GM12878 (cell line): Measurements from ENCODE around the gene EXOC7. TPM values are rescaled to one million over a fixed set of nuclear protein-coding genes. Genes with fewer than 3 reads are reported as not detected.

Experiments
- ATAC-seq: fragments of 200-7000 bp; cut with Tn5 transposase; 3 replicates; pipeline ENCODE4 v1.9.1; 2020; ENCODE audit warnings: mild to moderate bottlenecking, moderate library complexity
- BruUV-seq: library from RNA; stranded (reverse); fragments of 400-500 nt; replicated peaks from 2 replicates; lab custom pipeline; 2021; lab: Mats Ljungman, UMichigan
- CTCF ChIA-PET: fragments of 300-600 bp; sonication (Branson Sonifier 250); formaldehyde crosslinking; extraction: SDS; loops from one replicate; lab custom pipeline; 2021; ENCODE audit warnings: inconsistent platforms; lab: Yijun Ruan, JAX
- POLR2A ChIA-PET: fragments of 350-600 bp; formaldehyde crosslinking; extraction: SDS; loops from one replicate; lab custom pipeline; 2021; ENCODE audit warnings: inconsistent platforms; lab: Charles Lee
- RAD21 ChIA-PET: fragments of 300-600 bp; sonication (Branson Sonifier 250); formaldehyde crosslinking; loops from one replicate; lab custom pipeline; 2023; ENCODE audit warnings: antibody characterized with exemption; ENCODE audit not compliant: unreplicated experiment; lab: Charles Lee
- SMC1A ChIA-PET: fragments of 300-600 bp; sonication (Branson Sonifier 250); formaldehyde crosslinking; loops from one replicate; lab custom pipeline; 2023; ENCODE audit not compliant: unreplicated experiment, uncharacterized antibody; lab: Charles Lee
- DNase-seq: peaks from one replicate; pipeline ENCODE4 v3.0.0-alpha.2; 2011; ENCODE audit warnings: low read depth, low spot score
- FAIRE-seq: peaks from 3 replicates; lab custom pipeline; 2011; peaks lifted over from hg19 to GRCh38; lab: Jason Lieb, UNC
- H2AFZ ChIP-seq: 2 replicates; pipeline ENCODE4 v1.6.0; 2011; ENCODE audit warnings: low read depth, low read length, control low read depth; ENCODE audit not compliant: control insufficient read depth
- H3K27ac ChIP-seq: 2 replicates; pipeline ENCODE4 v1.5.1; 2011; ENCODE audit warnings: control low read depth; ENCODE audit not compliant: control insufficient read depth, insufficient read depth
- H3K27me3 ChIP-seq, 2 experiments: replicated peaks in 1 of 2; 2 replicates each; pipeline versions ENCODE4 v1.6.0 to v1.6.1; 2011; ENCODE audit warnings: low read length in 1 of 2; ENCODE audit not compliant: control insufficient read depth in 2 of 2, insufficient read depth in 2 of 2
- H3K36me3 ChIP-seq, 2 experiments: 2 replicates each; pipeline ENCODE4 v1.5.1; 2011; ENCODE audit warnings: low read length in 1 of 2; ENCODE audit not compliant: control insufficient read depth in 2 of 2, insufficient read depth in 2 of 2
- H3K4me1 ChIP-seq: 2 replicates; pipeline ENCODE4 v1.6.1; 2011; ENCODE audit warnings: mild to moderate bottlenecking, low read length, moderate library complexity, mixed read lengths; ENCODE audit not compliant: control insufficient read depth, insufficient read depth
- H3K4me2 ChIP-seq: 2 replicates; pipeline ENCODE4 v1.6.0; 2011; ENCODE audit warnings: control low read depth; ENCODE audit not compliant: control insufficient read depth, insufficient read depth
- H3K4me3 ChIP-seq: fragments of 200-600 bp; sonication (generic); 2 replicates; pipeline ENCODE4 v1.5.1; 2016
- H3K79me2 ChIP-seq: 2 replicates; pipeline ENCODE4 v1.6.0; 2011; ENCODE audit warnings: low read length; ENCODE audit not compliant: control insufficient read depth, insufficient read depth
- H3K9ac ChIP-seq: 2 replicates; pipeline ENCODE4 v1.8.0; 2011; ENCODE audit warnings: low read length, control low read depth, mixed read lengths; ENCODE audit not compliant: control insufficient read depth, insufficient read depth
- H3K9me3 ChIP-seq: replicated peaks from 3 replicates; pipeline ENCODE4 v1.5.1; 2011; ENCODE audit warnings: mild to moderate bottlenecking, low read length; ENCODE audit not compliant: control insufficient read depth, insufficient read depth
- H4K20me1 ChIP-seq: 2 replicates; pipeline ENCODE4 v1.6.0; 2011; ENCODE audit not compliant: control insufficient read depth, insufficient read depth
- BHLHE40 ChIP-seq, 2 experiments: fragments of 450-650 bp in 1 of 2; IDR thresholded peaks; 2 replicates each; pipeline ENCODE4 v1.6.1; 2011 to 2017; ENCODE audit warnings: low read depth in 2 of 2, borderline replicate concordance in 1 of 2, improper control_type of control experiment in 1 of 2, low read length in 1 of 2, mild to moderate bottlenecking in 1 of 2
- BMI1 ChIP-seq: fragments of 450-650 bp; IDR thresholded peaks from 2 replicates; pipeline ENCODE4 v1.6.1; 2016; ENCODE audit warnings: mild to moderate bottlenecking, moderate library complexity, borderline replicate concordance
- BRCA1 ChIP-seq: IDR thresholded peaks from 2 replicates; pipeline ENCODE4 v1.6.1; 2011; ENCODE audit warnings: low read depth, low read length, improper control_type of control experiment
- DPF2 ChIP-seq: fragments of 450-650 bp; IDR thresholded peaks from 2 replicates; pipeline ENCODE4 v1.6.1; 2017; ENCODE audit warnings: mild to moderate bottlenecking
- HDAC2 ChIP-seq: fragments of 200-600 bp; sonication (generic); IDR thresholded peaks from 2 replicates; pipeline ENCODE4 v1.6.1; 2017
- PAX8 ChIP-seq: fragments of 450-650 bp; IDR thresholded peaks from 2 replicates; pipeline ENCODE4 v1.6.1; 2017; ENCODE audit warnings: mild to moderate bottlenecking, moderate library complexity
- POLR2A ChIP-seq: IDR thresholded peaks from 2 replicates; pipeline ENCODE4 v1.6.1; 2011; ENCODE audit warnings: low read depth, mild to moderate bottlenecking, low read length
- POLR2AphosphoS5 ChIP-seq: IDR thresholded peaks from 2 replicates; pipeline ENCODE4 v1.6.1; 2011; ENCODE audit warnings: mild to moderate bottlenecking, low read length, inconsistent platforms
- SMARCA5 ChIP-seq: fragments of 450-650 bp; IDR thresholded peaks from 2 replicates; pipeline ENCODE4 v1.6.1; 2017; ENCODE audit warnings: mild to moderate bottlenecking
- WRNIP1 ChIP-seq: IDR thresholded peaks from 2 replicates; pipeline ENCODE4 v1.6.1; 2011; ENCODE audit warnings: low read depth, low read length, improper control_type of control experiment, borderline replicate concordance
- YBX1 ChIP-seq: fragments of 450-650 bp; IDR thresholded peaks from 2 replicates; pipeline ENCODE4 v1.6.1; 2016; ENCODE audit warnings: antibody characterized with exemption
- WGBS: methylation state at CpG from one replicate; pipeline ENCODE4 v1.1.6; 2016; ENCODE audit warnings: low lambda C conversion rate; ENCODE audit not compliant: insufficient replicate concordance, insufficient coverage; ENCODE audit errors: missing lambda C conversion rate; 5-methylcytosine and 5-hydroxymethylcytosine counted together
- in situ Hi-C: fragments of 300-500 bp; cut with MboI; formaldehyde crosslinking; loops from 9 replicates; pipeline ENCODE4 v1.14.3; 2018; ENCODE audit warnings: mixed read lengths
- intact Hi-C: fragments of 100-400 bp; cut with micrococcal nuclease; formaldehyde crosslinking; loops from one replicate; pipeline ENCODE4 v1.14.2; 2022; ENCODE audit not compliant: unreplicated experiment
- polyA plus RNA-seq, 11 experiments: library from polyadenylated mRNA; depleted of rRNA in 4 of 11; unstranded in 6 of 11; stranded (reverse) in 5 of 11; fragments of >200 nt; fragmentation: Nextera tagmentation in 4 of 11; fragmentation: Illumina TruSeq in 1 of 11; extraction: Ambion mirVana in 4 of 11; extraction: Trizol in 1 of 11; gene quantifications; 1 replicate in 1 of 11; 2 replicates in 10 of 11; pipeline versions ENCODE4 v1.2.1 to v1.2.3, GENCODE V29; 2011 to 2016; ENCODE audit warnings: inconsistent platforms in 2 of 11, missing spikeins in 2 of 11, low read depth in 1 of 11
- total RNA-seq, 4 experiments: library from RNA; depleted of rRNA in 3 of 4; stranded (reverse); fragments of >200 nt in 3 of 4; fragmentation: Illumina TruSeq in 1 of 4; extraction: Trizol in 1 of 4; gene quantifications; 2 replicates each; pipeline versions ENCODE4 v1.2.1 to v1.2.3, GENCODE V29; 2013 to 2021
- TF ChIP-seq, protein P1 (sequence below): fragments of 450-650 bp; formaldehyde crosslinking; IDR thresholded peaks from 2 replicates; pipeline ENCODE4 v1.4.0; 2022; ENCODE audit warnings: mild to moderate bottlenecking, moderate library complexity

The EXOC7 gene
- total and polyA plus RNA-seq, 10 of the 15 experiments (the other 5 are each of a cell fraction or from before 2014, with no cell fraction given), result 18.8 to 71.3 (median 48.2) TPM

DNA sequence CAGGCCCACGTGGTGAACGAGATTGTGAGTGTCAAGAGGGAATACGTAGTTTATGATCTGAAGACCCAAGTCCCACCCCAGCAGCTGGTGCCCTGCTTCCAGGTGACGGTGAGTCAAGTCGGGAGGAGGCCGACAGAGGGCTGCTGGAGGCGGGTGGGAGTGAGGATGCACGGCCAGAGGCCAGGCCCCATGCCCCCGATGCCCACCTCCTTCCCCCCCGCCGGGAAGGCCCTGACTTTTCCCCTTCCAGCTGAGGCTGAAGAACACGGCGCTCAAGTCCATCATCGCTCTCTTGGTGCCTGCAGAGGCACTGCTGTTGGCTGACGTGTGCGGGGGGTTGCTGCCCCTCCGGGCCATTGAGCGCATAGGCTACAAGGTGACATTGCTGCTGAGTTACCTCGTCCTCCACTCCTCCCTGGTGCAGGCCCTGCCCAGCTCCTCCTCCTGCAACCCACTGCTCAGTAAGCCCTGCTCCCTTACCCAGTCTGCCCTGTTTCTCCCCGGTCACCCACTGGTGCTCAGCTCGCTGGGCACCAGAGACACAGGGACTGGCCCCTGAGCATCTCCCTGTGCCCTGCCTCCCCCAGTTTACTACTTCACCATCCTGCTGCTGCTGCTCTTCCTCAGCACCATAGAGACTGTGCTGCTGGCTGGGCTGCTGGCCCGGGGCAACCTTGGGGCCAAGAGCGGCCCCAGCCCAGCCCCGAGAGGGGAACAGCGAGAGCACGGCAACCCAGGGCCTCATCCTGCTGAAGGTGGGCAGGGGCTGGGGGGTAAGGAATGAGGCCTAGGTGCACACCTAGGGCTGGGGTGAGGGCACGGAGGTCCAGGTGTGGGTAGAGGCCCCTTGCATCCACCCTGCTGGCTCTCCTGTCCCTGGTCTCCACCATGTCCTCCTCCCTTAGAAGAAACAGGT lies 22.0 kb downstream of the EXOC7 start:
- ChIA-PET CTCF (no interaction called here), POLR2A (interaction anchor here (1.4 kb wide), 1 partner anchor 18 kb away, joined by 4 read pairs; no protein-coding TSS in a partner anchor)
- intact Hi-C loops, result no loop called here

GRCh38 chr17:76080768-76081287 lies 22.8 kb downstream of the EXOC7 start:
- H3K27ac ChIP-seq, result no peak overlapping the region
- ChIA-PET CTCF (no interaction called here), POLR2A (interaction anchor here (1.4 kb wide), 1 partner anchor 18 kb away, joined by 4 read pairs; no protein-coding TSS in a partner anchor), SMC1A (no interaction called here), RAD21 (no interaction called here)
- no TSS peak for BruUV-seq
- H3K4me3 ChIP-seq, result no peak overlapping the region
- H4K20me1 ChIP-seq, result no peaks in the 10 kb centered on the region
- H3K9ac ChIP-seq, result no peak overlapping the region
- H3K27me3 ChIP-seq, result peaks cover 4 to 15% of the 10 kb centered on the region in 2 experiments; a peak in 3 of 4 replicates
- no peaks in the 10 kb centered on the region for H3K4me1 ChIP-seq
- DNase-seq (no peak), FAIRE-seq (no peak), ATAC-seq (peak; percentile 8; the same call in 2 of the 3 replicates)
- intact Hi-C loops (no loop called here), in situ Hi-C loops (no loop called here)
- peaks cover 5 to 13% of the 10 kb centered on the region in 2 experiments; a peak in 3 of 4 replicates for H3K36me3 ChIP-seq
- H3K9me3 ChIP-seq, result no peaks in the 10 kb centered on the region
- H3K4me2 ChIP-seq, result no peak overlapping the region
- WGBS, result 69% methylated on average over 6 of the region's 6 CpGs
- H2AFZ ChIP-seq, result no peak overlapping the region
- no peaks in the 10 kb centered on the region for H3K79me2 ChIP-seq
- no peak for TF ChIP-seq BRCA1
- no peak for TF ChIP-seq BHLHE40 (IDR thresholded peaks at IDR 0.05; ENCODE audit: borderline replicate concordance in 1 of 2, low read depth in 2 of 2, low read length in 1 of 2)
- no peak for TF ChIP-seq HDAC2
- no peak for TF ChIP-seq YBX1
- TF ChIP-seq PAX8, result no peak
- no peak for TF ChIP-seq WRNIP1
- no peak for TF ChIP-seq SMARCA5
- TF ChIP-seq, protein P1, sequence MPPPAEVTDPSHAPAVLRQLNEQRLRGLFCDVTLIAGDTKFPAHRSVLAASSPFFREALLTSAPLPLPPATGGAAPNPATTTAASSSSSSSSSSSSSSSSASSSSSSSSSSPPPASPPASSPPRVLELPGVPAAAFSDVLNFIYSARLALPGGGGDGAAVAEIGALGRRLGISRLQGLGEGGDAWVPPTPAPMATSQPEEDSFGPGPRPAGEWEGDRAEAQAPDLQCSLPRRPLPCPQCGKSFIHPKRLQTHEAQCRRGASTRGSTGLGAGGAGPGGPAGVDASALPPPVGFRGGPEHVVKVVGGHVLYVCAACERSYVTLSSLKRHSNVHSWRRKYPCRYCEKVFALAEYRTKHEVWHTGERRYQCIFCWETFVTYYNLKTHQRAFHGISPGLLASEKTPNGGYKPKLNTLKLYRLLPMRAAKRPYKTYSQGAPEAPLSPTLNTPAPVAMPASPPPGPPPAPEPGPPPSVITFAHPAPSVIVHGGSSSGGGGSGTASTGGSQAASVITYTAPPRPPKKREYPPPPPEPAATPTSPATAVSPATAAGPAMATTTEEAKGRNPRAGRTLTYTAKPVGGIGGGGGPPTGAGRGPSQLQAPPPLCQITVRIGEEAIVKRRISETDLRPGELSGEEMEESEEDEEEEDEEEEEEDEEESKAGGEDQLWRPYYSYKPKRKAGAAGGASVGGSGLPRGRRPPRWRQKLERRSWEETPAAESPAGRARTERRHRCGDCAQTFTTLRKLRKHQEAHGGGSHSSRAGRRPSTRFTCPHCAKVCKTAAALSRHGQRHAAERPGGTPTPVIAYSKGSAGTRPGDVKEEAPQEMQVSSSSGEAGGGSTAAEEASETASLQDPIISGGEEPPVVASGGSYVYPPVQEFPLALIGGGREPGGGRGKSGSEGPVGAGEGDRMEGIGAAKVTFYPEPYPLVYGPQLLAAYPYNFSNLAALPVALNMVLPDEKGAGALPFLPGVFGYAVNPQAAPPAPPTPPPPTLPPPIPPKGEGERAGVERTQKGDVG (CRISPR knock-in tag), result no peak
- no peak for TF ChIP-seq DPF2
- no peak for TF ChIP-seq POLR2AphosphoS5

More for the DNA sequence above, 22.0 kb downstream of the EXOC7 start:
- H3K4me1 ChIP-seq, result no peaks in the 10 kb centered on the region
- H4K20me1 ChIP-seq, result no peaks in the 10 kb centered on the region
- ChIA-PET RAD21 (no interaction called here), SMC1A (no interaction called here)
- H3K4me2 ChIP-seq, result no peak overlapping the region
- peaks cover 5 to 13% of the 10 kb centered on the region in 2 experiments; a peak in 3 of 4 replicates for H3K36me3 ChIP-seq
- H3K9ac ChIP-seq, result no peak overlapping the region
- H3K27me3 ChIP-seq, result peaks cover 3 to 9% of the 10 kb centered on the region in 2 experiments; a peak in 2 of 4 replicates
- H2AFZ ChIP-seq, result no peak overlapping the region
- no peak for ATAC-seq
- DNase-seq, result no peak
- BruUV-seq, result no TSS peak
- no peak overlapping the region for H3K4me3 ChIP-seq
- no peak for FAIRE-seq
- WGBS, result 72% methylated on average over 25 of the region's 27 CpGs
- in situ Hi-C loops, result no loop called here
- TF ChIP-seq POLR2A (peak; percentile 67), BMI1 (no peak), WRNIP1 (no peak)
- H3K79me2 ChIP-seq, result no peaks in the 10 kb centered on the region
- H3K9me3 ChIP-seq, result no peaks in the 10 kb centered on the region
- no peak overlapping the region for H3K27ac ChIP-seq
